ENCODE results near the gene CDK5RAP2. TPM values are rescaled to one million over a fixed set of nuclear protein-coding genes. Genes with fewer than 3 reads are reported as not detected.

CDK5RAP2 gene
- total and polyA plus RNA-seq, 9 of the 15 experiments (the other 6 are each of a cell fraction or from before 2014, with no cell fraction given), result 19.9 to 68.8 (median 42.2) TPM

GRCh38 chr9:120443489-120443888 is 136.5 kb downstream of the CDK5RAP2 start:
- no peak overlapping the region for H3K4me2 ChIP-seq (ENCODE audit: insufficient read depth, low read length)
- H3K36me3 ChIP-seq (ENCODE audit: control insufficient read depth, insufficient read depth, low read length), result peaks cover 89% of the 10 kb centered on the region; the same call in 2 of the 3 replicates
- no peak for ATAC-seq
- no peak overlapping the region for H3K4me3 ChIP-seq
- H3K4me1 ChIP-seq (replicated peaks in 1 of 2; ENCODE audit: control insufficient read depth in 2 of 2, insufficient read depth in 2 of 2, low read length in 2 of 2), result no peaks in the 10 kb centered on the region
- FAIRE-seq, result no peak
- POLR2A ChIA-PET, result no interaction called here
- H3K27me3 ChIP-seq (ENCODE audit: control insufficient read depth in 2 of 2, insufficient read depth in 2 of 2, low read length in 2 of 2), result no peaks in the 10 kb centered on the region
- no peaks in the 10 kb centered on the region for H3K9me3 ChIP-seq (replicated peaks; ENCODE audit: control insufficient read depth, insufficient read depth, low read depth, low read length)
- intact Hi-C loops (cut with micrococcal nuclease), result no loop called here
- no peak for DNase-seq (ENCODE audit: extremely low read depth in 1 of 4, low spot score in 3 of 4)
- no peaks in the 10 kb centered on the region for H3K9me1 ChIP-seq (ENCODE audit: control insufficient read depth, insufficient read depth, low read length)
- in situ Hi-C loops (cut with MboI), result no loop called here
- no peak overlapping the region for H2AFZ ChIP-seq (ENCODE audit: low read depth, low read length)
- H4K20me1 ChIP-seq (replicated peaks; ENCODE audit: control insufficient read depth, insufficient read depth, low read length), result no peaks in the 10 kb centered on the region
- WGBS (ENCODE audit: insufficient coverage, low coverage, missing lambda C conversion rate), result 74% methylated on average over 2 of the region's 2 CpGs
- no peak overlapping the region for H3K9ac ChIP-seq (ENCODE audit: insufficient read depth in 1 of 2, low read depth in 2 of 2, low read length in 2 of 2)
- no TSS peak for BruUV-seq (replicated peaks)
- CTCF ChIA-PET (ENCODE audit: low intra/inter-chr PET ratio), result no interaction called here
- H3K79me2 ChIP-seq (ENCODE audit: control insufficient read depth, insufficient read depth, low read length), result no peaks in the 10 kb centered on the region
- H3K27ac ChIP-seq (ENCODE audit: extremely low read depth, low read depth, low read length), result no peak overlapping the region
- TF ChIP-seq C11orf30 (IDR thresholded peaks at IDR 0.05; ENCODE audit: low read depth) (no peak), MYC (IDR thresholded peaks at IDR 0.05; ENCODE audit: low read depth, low read length) (no peak), MYC (CRISPR knock-in tag; IDR thresholded peaks at IDR 0.05; ENCODE audit: borderline replicate concordance, low read depth) (no peak), MTA1 (IDR thresholded peaks at IDR 0.05; ENCODE audit: borderline replicate concordance) (no peak), PTTG1 (tag; IDR thresholded peaks at IDR 0.05; ENCODE audit: low read depth) (no peak), HDAC2 (IDR thresholded peaks at IDR 0.05) (no peak), RB1 (IDR thresholded peaks at IDR 0.05; ENCODE audit: low read depth) (no peak), MXI1 (IDR thresholded peaks at IDR 0.05; ENCODE audit: low read depth, low read length) (no peak), BRF1 (IDR thresholded peaks at IDR 0.05; ENCODE audit: borderline replicate concordance, extremely low read depth, insufficient read length) (no peak), NR1H2 (CRISPR knock-in tag; IDR thresholded peaks at IDR 0.05) (no peak), PHF21A (IDR thresholded peaks at IDR 0.05; ENCODE audit: borderline replicate concordance, low read depth) (no peak), TAF1 (IDR thresholded peaks at IDR 0.05; ENCODE audit: control insufficient read depth, extremely low read depth, insufficient read depth, low read length, severe bottlenecking) (no peak), ZNF79 (CRISPR knock-in tag; IDR thresholded peaks at IDR 0.05; ENCODE audit: low read depth) (no peak), BMI1 (IDR thresholded peaks at IDR 0.05; ENCODE audit: low read length) (no peak), POLR2H (tag; IDR thresholded peaks at IDR 0.05; ENCODE audit: low read depth) (no peak), ARNT (IDR thresholded peaks at IDR 0.05) (no peak), RBM17 (IDR thresholded peaks at IDR 0.05; ENCODE audit: borderline replicate concordance, low read depth, low read length) (no peak)
- TF ChIP-seq, protein P1, sequence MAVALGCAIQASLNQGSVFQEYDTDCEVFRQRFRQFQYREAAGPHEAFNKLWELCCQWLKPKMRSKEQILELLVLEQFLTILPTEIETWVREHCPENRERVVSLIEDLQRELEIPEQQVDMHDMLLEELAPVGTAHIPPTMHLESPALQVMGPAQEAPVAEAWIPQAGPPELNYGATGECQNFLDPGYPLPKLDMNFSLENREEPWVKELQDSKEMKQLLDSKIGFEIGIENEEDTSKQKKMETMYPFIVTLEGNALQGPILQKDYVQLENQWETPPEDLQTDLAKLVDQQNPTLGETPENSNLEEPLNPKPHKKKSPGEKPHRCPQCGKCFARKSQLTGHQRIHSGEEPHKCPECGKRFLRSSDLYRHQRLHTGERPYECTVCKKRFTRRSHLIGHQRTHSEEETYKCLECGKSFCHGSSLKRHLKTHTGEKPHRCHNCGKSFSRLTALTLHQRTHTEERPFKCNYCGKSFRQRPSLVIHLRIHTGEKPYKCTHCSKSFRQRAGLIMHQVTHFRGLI (CRISPR knock-in tag; IDR thresholded peaks at IDR 0.05), result no peak

All from K562 (cell line).